ENCODE measurements around the gene GJD2. TPM values are rescaled to one million over a fixed set of nuclear protein-coding genes. Genes with fewer than 3 reads are reported as not detected.

GJD2 gene
- total and polyA plus RNA-seq, 7 donors = not detected

DNA sequence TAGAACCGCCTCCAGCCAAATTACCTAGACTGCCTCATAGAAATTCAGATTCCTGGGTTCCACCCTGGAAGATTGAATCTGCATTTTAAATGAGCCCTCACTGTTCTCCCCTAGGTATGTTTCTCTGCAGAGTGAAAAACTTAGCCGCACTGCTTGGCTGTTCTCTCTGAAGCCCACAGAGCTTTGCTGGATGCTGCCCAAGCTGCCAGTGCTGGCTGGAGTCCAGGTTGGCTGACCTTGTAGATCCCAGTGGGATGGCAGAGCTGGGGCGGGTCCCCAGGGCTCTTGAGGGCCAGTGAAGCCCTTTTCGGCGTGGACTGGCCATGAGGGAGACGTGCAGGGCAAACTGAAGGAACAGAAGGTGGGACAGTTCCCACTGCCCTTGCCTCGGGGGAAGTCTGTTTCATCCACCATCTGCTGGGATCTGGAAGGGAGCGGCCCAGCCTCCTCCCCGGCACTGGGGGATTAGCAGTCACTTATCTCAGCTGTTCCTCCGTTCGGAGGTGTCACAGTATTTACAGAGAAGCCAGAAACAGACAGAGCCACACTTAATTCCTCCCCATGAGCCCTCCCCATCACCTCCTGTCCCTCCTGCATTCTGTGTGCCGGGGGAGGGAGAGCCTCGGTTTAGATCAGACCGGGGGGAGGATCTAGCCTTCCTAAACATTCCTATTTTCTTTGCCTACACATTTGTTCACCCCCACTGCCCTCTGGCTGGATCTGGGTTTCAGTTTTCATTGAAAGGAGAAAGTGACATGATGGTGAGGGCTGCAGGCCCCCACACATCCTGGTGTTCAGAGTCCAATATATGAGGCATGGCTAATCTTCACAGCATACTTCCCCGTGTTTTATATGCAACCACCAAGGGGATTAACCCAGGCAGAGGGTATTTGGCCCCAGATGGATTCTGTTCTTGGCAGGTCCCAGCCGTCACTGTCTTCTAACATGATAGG is 44.6 kb upstream of the GJD2 start:
- Histone ChIP-seq H3K4me1 (peaks cover 32% of the 10 kb centered on the region), H3K4me3 (no peak overlapping the region), H3K9me3 (no peaks in the 10 kb centered on the region), H3K27me3 (ENCODE audit: insufficient read depth in 3 of 3, low read length in 2 of 3) (no peaks in the 10 kb centered on the region), H3K27ac (peak overlapping the region; percentile 72), H3K36me3 (ENCODE audit: insufficient read depth in 1 of 2, low read depth in 1 of 2) (no peaks in the 10 kb centered on the region)
- DNase-seq (peak; percentile 49 to 68), ATAC-seq (peak; percentile 17 to 62 (median 26))
- intact Hi-C loops (cut with DNase I) = loop anchor here in 1 of 2 donors (5.0 kb wide), 2 partner anchors 77 to 93 kb away; no protein-coding TSS in a partner anchor
- 16 to 20% (median 16%) methylated on average over 16 of the region's 16 CpGs for WGBS, 3 donors
- TF ChIP-seq CTCF (IDR thresholded peaks at IDR 0.05) = no peak

DNA sequence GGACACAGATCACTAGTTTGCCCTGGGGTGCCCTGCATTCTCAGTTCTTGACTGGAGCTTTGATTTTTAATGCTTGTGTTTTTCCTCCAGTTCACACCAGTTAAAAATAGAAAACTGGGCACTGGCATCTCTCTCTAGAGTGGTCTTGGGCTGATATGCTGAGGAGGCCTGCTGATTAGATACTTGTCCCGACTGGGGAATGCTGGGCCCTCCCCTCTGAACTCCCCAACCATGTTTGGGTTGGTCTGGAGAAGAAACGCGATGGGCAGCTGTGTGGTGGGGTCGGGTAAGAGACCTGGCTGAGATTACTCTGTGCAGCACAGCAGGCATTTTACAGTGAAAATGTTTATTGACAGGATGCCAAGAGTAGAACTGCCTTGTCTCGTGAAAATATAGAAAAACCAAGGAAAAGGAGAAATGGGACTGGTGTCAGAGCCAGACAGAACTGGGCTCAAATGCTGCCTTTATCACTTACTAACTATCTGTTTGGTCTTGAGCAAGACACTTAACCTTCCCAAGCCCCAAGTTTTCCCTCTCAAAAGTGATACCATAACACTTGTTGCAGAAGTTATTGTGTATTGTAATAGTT is 42.1 kb upstream of the GJD2 start:
- intact Hi-C loops (cut with DNase I) = loop anchor here in 1 of 2 donors (5.0 kb wide), 2 partner anchors 75 to 95 kb away; no protein-coding TSS in a partner anchor
- no peak for DNase-seq
- WGBS, 3 donors = 46 to 70% (median 47%) methylated on average over 5 of the region's 5 CpGs
- Histone ChIP-seq H3K36me3 (ENCODE audit: insufficient read depth in 1 of 2, low read depth in 1 of 2) (peaks cover 0 to 12% of the 10 kb centered on the region in 2 donors), H3K27ac (no peak overlapping the region), H3K4me3 (no peak overlapping the region), H3K4me1 (peaks cover 32% of the 10 kb centered on the region), H3K27me3 (ENCODE audit: insufficient read depth in 3 of 3, low read length in 2 of 3) (no peaks in the 10 kb centered on the region), H3K9me3 (no peaks in the 10 kb centered on the region)
- no peak for TF ChIP-seq CTCF (IDR thresholded peaks at IDR 0.05)
- no peak for ATAC-seq

GRCh38 chr15:34795267-34796081 is 40.7 kb upstream of the GJD2 start, which contains the start of gene ACTC1:
TSS of gene ACTC1 (minus strand) at chr15:34795549. CDS start at chr15:34794808, 741 bp downstream.
- H3K36me3 ChIP-seq (ENCODE audit: insufficient read depth in 1 of 2, low read depth in 1 of 2) = peaks cover 0 to 24% of the 10 kb centered on the region in 2 donors
- H3K27ac ChIP-seq = peak within 1 kb of the TSS; percentile 82
- H3K9me3 ChIP-seq = no peaks in the 10 kb centered on the region
- H3K4me3 ChIP-seq = peak within 1 kb of the TSS; percentile 64
- peak; percentile 76 to 79 for DNase-seq
- H3K27me3 ChIP-seq (ENCODE audit: insufficient read depth in 3 of 3, low read length in 2 of 3) = no peaks in the 10 kb centered on the region
- H3K4me1 ChIP-seq = peaks cover 32% of the 10 kb centered on the region
- TF ChIP-seq CTCF (IDR thresholded peaks at IDR 0.05) = peak; percentile 22
- peak; percentile 80 to 90 (median 84) for ATAC-seq
- intact Hi-C loops (cut with DNase I) = loop anchor here in 1 of 2 donors (5.0 kb wide), 2 partner anchors 73 to 97 kb away; no protein-coding TSS in a partner anchor
- WGBS, 3 donors = 5 to 8% (median 6%) methylated on average over 33 to 44 of the region's 44 CpGs

DNA sequence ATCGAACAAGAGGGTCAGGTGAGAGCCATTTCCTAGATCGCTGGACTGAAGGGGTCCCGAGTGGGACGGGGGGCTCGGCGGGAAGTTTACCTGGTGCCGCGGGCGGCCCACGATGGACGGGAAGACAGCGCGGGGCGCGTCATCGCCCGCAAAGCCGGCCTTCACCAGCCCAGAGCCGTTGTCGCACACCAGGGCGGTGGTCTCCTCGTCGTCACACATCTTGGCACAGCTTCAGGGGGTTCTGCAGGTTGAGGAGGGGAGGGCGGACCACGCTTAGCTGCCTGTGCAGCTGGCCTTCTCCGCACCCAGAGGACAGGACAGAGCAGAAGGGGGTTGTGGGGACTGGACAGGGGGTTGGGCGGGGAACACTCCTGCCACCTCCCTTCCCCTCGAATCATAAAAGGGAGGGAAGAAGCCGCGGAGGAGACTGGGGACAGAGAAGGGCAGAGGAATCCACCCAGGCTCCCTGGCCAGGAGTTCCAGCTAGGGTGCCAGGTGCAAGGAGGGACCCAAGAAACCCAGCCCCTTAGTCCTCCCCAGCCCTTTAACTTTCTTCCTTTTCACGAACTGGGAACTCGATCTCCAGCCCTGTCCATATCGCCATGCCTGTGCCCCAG is 39.9 kb upstream of the GJD2 start:
- intact Hi-C loops (cut with DNase I) = loop anchor here in 1 of 2 donors (5.0 kb wide), 3 partner anchors 72 to 108 kb away; no protein-coding TSS in a partner anchor
- no peaks in the 10 kb centered on the region for H3K27me3 ChIP-seq (ENCODE audit: insufficient read depth in 3 of 3, low read length in 2 of 3)
- peaks cover 0 to 32% of the 10 kb centered on the region in 2 donors for H3K36me3 ChIP-seq (ENCODE audit: insufficient read depth in 1 of 2, low read depth in 1 of 2)
- no peak for TF ChIP-seq CTCF (IDR thresholded peaks at IDR 0.05)
- H3K27ac ChIP-seq = peak overlapping the region; percentile 82
- H3K4me1 ChIP-seq = peaks cover 32% of the 10 kb centered on the region
- ATAC-seq (peak; percentile 12 to 33 (median 17)), DNase-seq (no peak)
- H3K9me3 ChIP-seq = no peaks in the 10 kb centered on the region
- H3K4me3 ChIP-seq = peak overlapping the region; percentile 64
- WGBS, 3 donors = 31 to 40% (median 35%) methylated on average over 29 to 33 of the region's 33 CpGs
